HepG2 (cell line): Measurements from ENCODE around the gene LPO. TPM values are rescaled to one million over a fixed set of nuclear protein-coding genes. Genes with fewer than 3 reads are reported as not detected.

Experiments
- CHCHD3 ChIP-seq: sonication (generic); formaldehyde crosslinking; IDR thresholded peaks from 2 replicates; pipeline ENCODE4 v1.8.0; 2022; ENCODE audit warnings: mild to moderate bottlenecking, missing genetic modification reagents, moderate library complexity
- EHMT2 ChIP-seq: fragments of 200-600 bp; sonication (generic); IDR thresholded peaks from 2 replicates; pipeline ENCODE4 v1.7.0; 2017; ENCODE audit warnings: antibody characterized with exemption, low read depth, low read length, borderline replicate concordance
- GATAD2A ChIP-seq: IDR thresholded peaks from 2 replicates; pipeline ENCODE4 v1.6.1; 2016
- GPN1 ChIP-seq: sonication (generic); formaldehyde crosslinking; IDR thresholded peaks from 2 replicates; pipeline ENCODE4 v1.5.1; 2020; ENCODE audit warnings: missing genetic modification reagents, borderline replicate concordance
- NR1H2 ChIP-seq: sonication (generic); formaldehyde crosslinking; IDR thresholded peaks from 2 replicates; pipeline ENCODE4 v1.8.1; 2022; ENCODE audit warnings: low read depth, missing genetic modification reagents, borderline replicate concordance
- ONECUT2 ChIP-seq: sonication (generic); formaldehyde crosslinking; IDR thresholded peaks from 2 replicates; pipeline ENCODE4 v1.4.0; 2020; ENCODE audit warnings: missing genetic modification reagents
- PHF5A ChIP-seq: IDR thresholded peaks from one replicate; pipeline ENCODE4 v1.6.1; 2018; ENCODE audit warnings: low read depth, missing genetic modification reagents; ENCODE audit not compliant: unreplicated experiment
- PPARG ChIP-seq: conservative IDR thresholded peaks from 2 replicates; pipeline ENCODE4 v1.6.1; 2016; ENCODE audit warnings: missing biosample characterization, missing genetic modification reagents
- SALL1 ChIP-seq: sonication (generic); formaldehyde crosslinking; IDR thresholded peaks from 2 replicates; pipeline ENCODE4 v1.8.0; 2022; ENCODE audit warnings: mild to moderate bottlenecking, missing genetic modification reagents
- SP1 ChIP-seq, 2 experiments: fragments of 450-650 bp in 1 of 2; sonication (generic) in 1 of 2; formaldehyde crosslinking in 1 of 2; IDR thresholded peaks; 2 replicates each; pipeline versions ENCODE4 v1.4.0 to v1.6.1; 2016 to 2020; ENCODE audit warnings: missing genetic modification reagents in 1 of 2
- SP2 ChIP-seq: sonication (generic); formaldehyde crosslinking; IDR thresholded peaks from 2 replicates; pipeline ENCODE4 v1.5.1; 2020; ENCODE audit warnings: mild to moderate bottlenecking, missing genetic modification reagents
- SRY ChIP-seq: sonication (generic); formaldehyde crosslinking; IDR thresholded peaks from 2 replicates; pipeline ENCODE4 v1.8.0; 2022; ENCODE audit warnings: mild to moderate bottlenecking, missing genetic modification reagents
- ZFP36 ChIP-seq: fragments of 150-350 bp; IDR thresholded peaks from 2 replicates; pipeline ENCODE4 v1.6.1; 2018; ENCODE audit warnings: borderline replicate concordance, low read length, low read depth; ENCODE audit not compliant: partially characterized antibody
- ZFP90 ChIP-seq: sonication (generic); formaldehyde crosslinking; IDR thresholded peaks from 2 replicates; pipeline ENCODE4 v1.8.0; 2022; ENCODE audit warnings: missing genetic modification reagents, mild to moderate bottlenecking, inconsistent platforms, borderline replicate concordance
- ZNF556 ChIP-seq: sonication (generic); formaldehyde crosslinking; IDR thresholded peaks from 2 replicates; pipeline ENCODE4 v1.4.0; 2020; ENCODE audit warnings: mild to moderate bottlenecking, missing genetic modification reagents, borderline replicate concordance
- ZNF878 ChIP-seq: sonication (generic); formaldehyde crosslinking; IDR thresholded peaks from 2 replicates; pipeline ENCODE4 v1.8.1; 2023; ENCODE audit warnings: mild to moderate bottlenecking, missing genetic modification reagents, moderate library complexity
- polyA plus RNA-seq, 8 experiments: library from polyadenylated mRNA; depleted of rRNA in 3 of 8; stranded (reverse) in 7 of 8; unstranded in 1 of 8; fragments of >200 nt; fragmentation: Illumina TruSeq in 4 of 8; extraction: Trizol in 4 of 8; gene quantifications; 2 replicates each; pipeline versions ENCODE4 v1.2.1 to v1.2.3, GENCODE V29; 2011 to 2016; ENCODE audit warnings: low read depth in 4 of 8, missing spikeins in 1 of 8, mixed read lengths in 1 of 8; ENCODE audit not compliant: insufficient read depth in 1 of 8
- total RNA-seq, 5 experiments: library from RNA; depleted of rRNA; stranded (reverse); fragments of >200 nt; fragmentation: Illumina TruSeq; extraction: Trizol; gene quantifications; 2 replicates each; pipeline ENCODE4 v1.2.3, GENCODE V29; 2016; ENCODE audit warnings: low read depth in 1 of 5
- TF ChIP-seq, protein P1 (sequence below): sonication (generic); formaldehyde crosslinking; IDR thresholded peaks from 2 replicates; pipeline ENCODE4 v1.5.1; 2020; ENCODE audit warnings: mild to moderate bottlenecking, missing genetic modification reagents
- TF ChIP-seq, protein P2 (sequence below): sonication (generic); formaldehyde crosslinking; IDR thresholded peaks from 2 replicates; pipeline ENCODE4 v1.9.0; 2022; ENCODE audit warnings: missing genetic modification reagents, mild to moderate bottlenecking, borderline replicate concordance
- TF ChIP-seq, protein P3 (sequence below): sonication (generic); formaldehyde crosslinking; IDR thresholded peaks from 2 replicates; pipeline ENCODE4 v1.9.0; 2021; ENCODE audit warnings: missing genetic modification reagents, mild to moderate bottlenecking, borderline replicate concordance
- TF ChIP-seq, protein P4 (sequence below): sonication (generic); formaldehyde crosslinking; IDR thresholded peaks from 2 replicates; pipeline ENCODE4 v1.5.1; 2020; ENCODE audit warnings: missing genetic modification reagents, mild to moderate bottlenecking, borderline replicate concordance

The LPO gene
- total and polyA plus RNA-seq, 2 of the 13 experiments (the other 11 are each of a cell fraction or from before 2014, with no cell fraction given): not detected

DNA sequence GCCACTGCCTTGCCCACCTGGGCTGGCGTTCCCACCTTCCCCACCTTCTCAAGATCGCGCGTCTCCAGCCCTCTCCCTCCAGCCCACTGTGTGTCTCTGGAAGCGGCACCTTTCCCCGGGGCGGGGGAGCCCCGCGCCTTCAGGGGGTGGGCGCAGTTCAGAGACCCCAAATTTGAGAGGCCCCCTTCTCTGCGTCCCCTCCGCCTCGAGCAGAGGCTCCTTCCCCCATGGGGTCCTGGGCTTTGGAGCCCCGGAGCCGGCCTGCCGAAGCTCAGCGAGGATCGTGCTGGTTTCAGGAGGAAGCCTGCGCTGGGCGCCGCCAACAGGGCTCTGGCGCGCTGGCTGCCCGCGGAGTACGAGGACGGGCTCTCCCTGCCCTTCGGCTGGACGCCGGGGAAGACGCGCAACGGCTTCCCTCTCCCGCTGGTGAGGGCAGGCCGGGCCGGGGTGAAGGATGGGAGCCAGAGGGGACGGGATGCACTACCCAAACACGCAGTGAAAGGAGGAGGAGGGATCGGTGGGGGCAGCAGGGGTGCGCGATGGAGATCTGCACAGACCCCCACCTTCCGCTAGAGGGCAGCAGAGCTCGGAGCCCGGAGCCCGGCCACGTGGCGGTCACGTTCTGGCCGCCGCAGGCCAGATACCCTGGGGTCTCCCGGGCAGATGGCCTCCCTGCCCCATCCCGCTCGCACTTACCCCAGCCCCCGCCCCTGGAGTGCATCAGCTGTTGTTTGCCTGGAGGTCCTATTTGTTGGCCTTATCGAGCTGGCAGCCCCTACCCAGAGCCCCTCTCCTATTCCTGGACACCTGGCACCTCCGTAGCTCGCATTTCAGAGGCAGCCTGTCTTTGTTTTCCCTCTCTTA lies 11.1 kb downstream of the LPO start (continued):
- TF ChIP-seq, protein P1, sequence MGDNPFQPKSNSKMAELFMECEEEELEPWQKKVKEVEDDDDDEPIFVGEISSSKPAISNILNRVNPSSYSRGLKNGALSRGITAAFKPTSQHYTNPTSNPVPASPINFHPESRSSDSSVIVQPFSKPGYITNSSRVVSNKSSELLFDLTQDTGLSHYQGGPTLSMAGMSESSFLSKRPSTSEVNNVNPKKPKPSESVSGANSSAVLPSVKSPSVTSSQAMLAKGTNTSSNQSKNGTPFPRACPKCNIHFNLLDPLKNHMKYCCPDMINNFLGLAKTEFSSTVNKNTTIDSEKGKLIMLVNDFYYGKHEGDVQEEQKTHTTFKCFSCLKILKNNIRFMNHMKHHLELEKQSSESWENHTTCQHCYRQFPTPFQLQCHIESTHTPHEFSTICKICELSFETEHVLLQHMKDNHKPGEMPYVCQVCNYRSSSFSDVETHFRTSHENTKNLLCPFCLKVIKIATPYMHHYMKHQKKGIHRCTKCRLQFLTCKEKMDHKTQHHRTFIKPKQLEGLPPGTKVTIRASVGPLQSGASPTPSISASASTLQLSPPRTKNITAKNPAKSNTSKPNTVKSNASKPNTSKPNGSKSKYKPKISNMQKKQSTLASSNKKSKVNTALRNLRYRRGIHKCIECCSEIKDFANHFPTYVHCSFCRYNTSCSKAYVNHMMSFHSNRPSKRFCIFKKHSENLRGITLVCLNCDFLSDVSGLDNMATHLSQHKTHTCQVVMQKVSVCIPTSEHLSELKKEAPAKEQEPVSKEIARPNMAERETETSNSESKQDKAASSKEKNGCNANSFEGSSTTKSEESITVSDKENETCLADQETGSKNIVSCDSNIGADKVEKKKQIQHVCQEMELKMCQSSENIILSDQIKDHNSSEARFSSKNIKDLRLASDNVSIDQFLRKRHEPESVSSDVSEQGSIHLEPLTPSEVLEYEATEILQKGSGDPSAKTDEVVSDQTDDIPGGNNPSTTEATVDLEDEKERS: 0 out of 2 replicates have a peak, but pooled peaks have one; percentile 43
- TF ChIP-seq GPN1: no peak
- peak; percentile 41; the same call in 1 of the 2 replicates for TF ChIP-seq ONECUT2 (CRISPR knock-in tag)
- no peak for TF ChIP-seq PPARG
- TF ChIP-seq, protein P2, sequence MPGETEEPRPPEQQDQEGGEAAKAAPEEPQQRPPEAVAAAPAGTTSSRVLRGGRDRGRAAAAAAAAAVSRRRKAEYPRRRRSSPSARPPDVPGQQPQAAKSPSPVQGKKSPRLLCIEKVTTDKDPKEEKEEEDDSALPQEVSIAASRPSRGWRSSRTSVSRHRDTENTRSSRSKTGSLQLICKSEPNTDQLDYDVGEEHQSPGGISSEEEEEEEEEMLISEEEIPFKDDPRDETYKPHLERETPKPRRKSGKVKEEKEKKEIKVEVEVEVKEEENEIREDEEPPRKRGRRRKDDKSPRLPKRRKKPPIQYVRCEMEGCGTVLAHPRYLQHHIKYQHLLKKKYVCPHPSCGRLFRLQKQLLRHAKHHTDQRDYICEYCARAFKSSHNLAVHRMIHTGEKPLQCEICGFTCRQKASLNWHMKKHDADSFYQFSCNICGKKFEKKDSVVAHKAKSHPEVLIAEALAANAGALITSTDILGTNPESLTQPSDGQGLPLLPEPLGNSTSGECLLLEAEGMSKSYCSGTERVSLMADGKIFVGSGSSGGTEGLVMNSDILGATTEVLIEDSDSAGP (CRISPR knock-in tag): no peak; the same call in none of the 2 replicates
- TF ChIP-seq, protein P3, sequence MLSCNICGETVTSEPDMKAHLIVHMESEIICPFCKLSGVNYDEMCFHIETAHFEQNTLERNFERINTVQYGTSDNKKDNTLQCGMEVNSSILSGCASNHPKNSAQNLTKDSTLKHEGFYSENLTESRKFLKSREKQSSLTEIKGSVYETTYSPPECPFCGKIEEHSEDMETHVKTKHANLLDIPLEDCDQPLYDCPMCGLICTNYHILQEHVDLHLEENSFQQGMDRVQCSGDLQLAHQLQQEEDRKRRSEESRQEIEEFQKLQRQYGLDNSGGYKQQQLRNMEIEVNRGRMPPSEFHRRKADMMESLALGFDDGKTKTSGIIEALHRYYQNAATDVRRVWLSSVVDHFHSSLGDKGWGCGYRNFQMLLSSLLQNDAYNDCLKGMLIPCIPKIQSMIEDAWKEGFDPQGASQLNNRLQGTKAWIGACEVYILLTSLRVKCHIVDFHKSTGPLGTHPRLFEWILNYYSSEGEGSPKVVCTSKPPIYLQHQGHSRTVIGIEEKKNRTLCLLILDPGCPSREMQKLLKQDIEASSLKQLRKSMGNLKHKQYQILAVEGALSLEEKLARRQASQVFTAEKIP (CRISPR knock-in tag): no peak
- peak; percentile 77; the same call in 1 of the 2 replicates for TF ChIP-seq ZFP90 (CRISPR knock-in tag)
- TF ChIP-seq, protein P4, sequence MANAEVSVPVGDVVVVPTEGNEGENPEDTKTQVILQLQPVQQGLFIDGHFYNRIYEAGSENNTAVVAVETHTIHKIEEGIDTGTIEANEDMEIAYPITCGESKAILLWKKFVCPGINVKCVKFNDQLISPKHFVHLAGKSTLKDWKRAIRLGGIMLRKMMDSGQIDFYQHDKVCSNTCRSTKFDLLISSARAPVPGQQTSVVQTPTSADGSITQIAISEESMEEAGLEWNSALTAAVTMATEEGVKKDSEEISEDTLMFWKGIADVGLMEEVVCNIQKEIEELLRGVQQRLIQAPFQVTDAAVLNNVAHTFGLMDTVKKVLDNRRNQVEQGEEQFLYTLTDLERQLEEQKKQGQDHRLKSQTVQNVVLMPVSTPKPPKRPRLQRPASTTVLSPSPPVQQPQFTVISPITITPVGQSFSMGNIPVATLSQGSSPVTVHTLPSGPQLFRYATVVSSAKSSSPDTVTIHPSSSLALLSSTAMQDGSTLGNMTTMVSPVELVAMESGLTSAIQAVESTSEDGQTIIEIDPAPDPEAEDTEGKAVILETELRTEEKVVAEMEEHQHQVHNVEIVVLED (CRISPR knock-in tag): peak; percentile 57
- 0 out of 2 replicates have a peak, but pooled peaks have one; percentile 56 for TF ChIP-seq CHCHD3 (CRISPR knock-in tag)
- TF ChIP-seq GATAD2A: peak; percentile 66
- TF ChIP-seq SP2 (CRISPR knock-in tag): no peak
- no peak for TF ChIP-seq PHF5A (CRISPR knock-in tag)
- no peak for TF ChIP-seq NR1H2 (CRISPR knock-in tag)
- no peak for TF ChIP-seq ZFP36
- TF ChIP-seq SALL1: peak; percentile 87
- no peak for TF ChIP-seq EHMT2
- TF ChIP-seq ZNF878 (CRISPR knock-in tag): peak; percentile 83
- no peak for TF ChIP-seq ZNF556 (CRISPR knock-in tag)
- no peak for TF ChIP-seq SP1 (IDR thresholded peaks at IDR 0.05)
- TF ChIP-seq SP1 (CRISPR knock-in tag; IDR thresholded peaks at IDR 0.05): no peak
- TF ChIP-seq SRY (CRISPR knock-in tag): peak; percentile 59; the same call in 1 of the 2 replicates
